OCI-LY7 (cell line): ENCODE data around the gene COPS4.

ENCODE experiments used
- CTCF ChIP-seq: fragments of 200-600 bp; sonication (generic); conservative IDR thresholded peaks from 2 replicates; pipeline ENCODE4 v1.5.1; 2014; ENCODE audit warnings: mild to moderate bottlenecking, antibody characterized with exemption, low read length, moderate library complexity, mixed read lengths
- EZH2phosphoT487 ChIP-seq: fragments of 200-600 bp; sonication (generic); IDR thresholded peaks from 2 replicates; pipeline ENCODE4 v1.6.1; 2018; ENCODE audit warnings: low read depth, borderline replicate concordance, mild to moderate bottlenecking, mixed run types, antibody characterized with exemption, low read length, moderate library complexity, mixed read lengths

GRCh38 chr4:83067058-83067639 is 32.2 kb downstream of the COPS4 start:
- no peak for TF ChIP-seq CTCF
- no peak for TF ChIP-seq EZH2phosphoT487
